IMR-90 (cell line): Measurements from ENCODE around the gene CYBRD1. TPM values are rescaled to one million over a fixed set of nuclear protein-coding genes. Genes with fewer than 3 reads are reported as not detected.
"Not testable (repeated sequence)": the region's sequence is repeated elsewhere in the genome, so short reads cannot be mapped to it uniquely, and the experiment has no call there.

Experiments
- ATAC-seq: fragments of 200-7000 bp; cut with Tn5 transposase; 2 replicates; pipeline ENCODE4 v1.9.1; 2020; ENCODE audit warnings: low read depth, mild to moderate bottlenecking, moderate library complexity
- BruUV-seq: library from RNA; stranded (reverse); fragments of 400-500 nt; replicated peaks from 2 replicates; lab custom pipeline; 2021; lab: Mats Ljungman, UMichigan
- CTCF ChIA-PET: fragments of 300-600 bp; formaldehyde crosslinking; extraction: SDS; loops from one replicate; lab custom pipeline; 2021; ENCODE audit warnings: antibody characterized with exemption; lab: Yijun Ruan, JAX
- POLR2A ChIA-PET: fragments of 300-600 bp; sonication (Branson Sonifier 250); formaldehyde crosslinking; loops from one replicate; lab custom pipeline; 2022; ENCODE audit warnings: antibody characterized with exemption; ENCODE audit not compliant: unreplicated experiment; lab: Charles Lee
- DNase-seq: peaks from one replicate; pipeline ENCODE4 v3.0.0; 2013
- H2AFZ ChIP-seq: replicated peaks from 2 replicates; pipeline ENCODE3; 2013; ENCODE audit warnings: low read length, mild to moderate bottlenecking; ENCODE audit not compliant: poor library complexity
- H2AK5ac ChIP-seq: 2 replicates; pipeline ENCODE4 v1.6.1; 2013; ENCODE audit warnings: low read depth, low read length, inconsistent platforms
- H2AK9ac ChIP-seq: replicated peaks from 2 replicates; pipeline ENCODE3; 2013; ENCODE audit warnings: mild to moderate bottlenecking, low read depth, low read length, moderate library complexity; ENCODE audit not compliant: poor library complexity
- H2BK120ac ChIP-seq: 2 replicates; pipeline ENCODE4 v1.6.1; 2013; ENCODE audit warnings: low read depth, low read length, inconsistent platforms
- H2BK15ac ChIP-seq: 3 replicates; pipeline ENCODE4 v1.6.1; 2013; ENCODE audit warnings: low read depth, low read length, inconsistent platforms
- H2BK20ac ChIP-seq: 2 replicates; pipeline ENCODE4 v1.6.1; 2013; ENCODE audit warnings: low read depth, mild to moderate bottlenecking, inconsistent platforms, low read length, moderate library complexity
- H2BK5ac ChIP-seq: 2 replicates; pipeline ENCODE4 v1.6.1; 2013; ENCODE audit warnings: mild to moderate bottlenecking, low read depth, low read length, inconsistent platforms; ENCODE audit not compliant: poor library complexity, severe bottlenecking
- H3K14ac ChIP-seq: replicated peaks from 2 replicates; pipeline ENCODE4 v1.6.1; 2013; ENCODE audit warnings: low read depth, low read length, inconsistent platforms
- H3K18ac ChIP-seq: 2 replicates; pipeline ENCODE4 v1.6.1; 2013; ENCODE audit warnings: low read depth, low read length, control low read depth
- H3K23ac ChIP-seq: 2 replicates; pipeline ENCODE4 v1.6.1; 2013; ENCODE audit warnings: low read depth, low read length, inconsistent platforms
- H3K27ac ChIP-seq: 2 replicates; pipeline ENCODE4 v1.5.1; 2013; ENCODE audit warnings: mild to moderate bottlenecking, control low read depth, low read length; ENCODE audit not compliant: insufficient read depth
- H3K27me3 ChIP-seq: 2 replicates; pipeline ENCODE4 v1.6.1; 2013; ENCODE audit warnings: low read length; ENCODE audit not compliant: control insufficient read depth, insufficient read depth
- H3K36me3 ChIP-seq: 2 replicates; pipeline ENCODE4 v1.6.1; 2013; ENCODE audit warnings: low read length, mixed read lengths; ENCODE audit not compliant: control insufficient read depth, insufficient read depth
- H3K4ac ChIP-seq: 2 replicates; pipeline ENCODE4 v1.6.1; 2013; ENCODE audit warnings: low read depth, low read length, inconsistent platforms
- H3K4me1 ChIP-seq: 2 replicates; pipeline ENCODE4 v1.6.1; 2013; ENCODE audit warnings: low read length, mixed read lengths; ENCODE audit not compliant: control insufficient read depth, insufficient read depth
- H3K4me2 ChIP-seq: 2 replicates; pipeline ENCODE4 v1.6.1; 2013; ENCODE audit warnings: low read depth, mild to moderate bottlenecking, control low read depth, low read length, moderate library complexity
- H3K4me3 ChIP-seq: 2 replicates; pipeline ENCODE4 v1.5.1; 2013; ENCODE audit warnings: low read depth, mild to moderate bottlenecking, control low read depth, low read length, moderate library complexity; ENCODE audit not compliant: insufficient read depth
- H3K56ac ChIP-seq: 2 replicates; pipeline ENCODE4 v1.6.1; 2013; ENCODE audit warnings: low read length, inconsistent platforms; ENCODE audit not compliant: insufficient read depth; ENCODE audit errors: extremely low read depth
- H3K79me1 ChIP-seq, 2 experiments: 2 replicates each; pipeline ENCODE4 v1.6.1; 2013; ENCODE audit warnings: low read length in 2 of 2, inconsistent platforms in 1 of 2, low read depth in 1 of 2
- H3K9ac ChIP-seq: 2 replicates; pipeline ENCODE4 v1.6.1; 2013; ENCODE audit warnings: low read depth, low read length, control low read depth
- H3K9me1 ChIP-seq: 2 replicates; pipeline ENCODE4 v1.6.1; 2013; ENCODE audit warnings: low read length, inconsistent platforms; ENCODE audit not compliant: insufficient read depth
- H3K9me3 ChIP-seq: 2 replicates; pipeline ENCODE4 v1.6.1; 2013; ENCODE audit warnings: low read length; ENCODE audit not compliant: control insufficient read depth, insufficient read depth
- H4K20me1 ChIP-seq: 2 replicates; pipeline ENCODE4 v1.6.1; 2013; ENCODE audit warnings: low read length, inconsistent platforms; ENCODE audit not compliant: insufficient read depth
- H4K5ac ChIP-seq: 2 replicates; pipeline ENCODE4 v1.6.1; 2013; ENCODE audit warnings: mild to moderate bottlenecking, low read depth, low read length, control low read depth
- H4K8ac ChIP-seq, 2 experiments: 2 replicates each; pipeline ENCODE4 v1.6.1; 2013; ENCODE audit warnings: low read depth in 2 of 2, low read length in 2 of 2, control low read depth in 1 of 2, inconsistent platforms in 1 of 2
- H4K91ac ChIP-seq: 2 replicates; pipeline ENCODE4 v1.6.1; 2013; ENCODE audit warnings: low read depth, low read length, inconsistent platforms; ENCODE audit not compliant: insufficient read depth
- MAZ ChIP-seq: IDR thresholded peaks from 2 replicates; pipeline ENCODE4 v1.6.1; 2012; ENCODE audit warnings: low read depth, mild to moderate bottlenecking, low read length, improper control_type of control experiment, moderate library complexity, borderline replicate concordance
- WGBS, 2 experiments: methylation state at CpG; one replicate each; pipeline versions ENCODE4 v1.1.5 to v1.1.7; 2013; ENCODE audit warnings: missing lambda C conversion rate in 2 of 2; ENCODE audit not compliant: insufficient read length in 1 of 2; ENCODE audit errors: extremely low coverage in 2 of 2; 5-methylcytosine and 5-hydroxymethylcytosine counted together
- dilution Hi-C: fragments of 300-500 bp; cut with HindIII; formaldehyde crosslinking; loops from one replicate; pipeline ENCODE4 v1.14.3; 2018; ENCODE audit warnings: low sequenced_read_pairs; ENCODE audit not compliant: unreplicated experiment
- in situ Hi-C: fragments of 300-500 bp; cut with MboI; formaldehyde crosslinking; loops from 3 replicates; pipeline ENCODE4 v1.14.3; 2019; ENCODE audit warnings: low sequenced_read_pairs, inconsistent platforms, mixed read lengths
- intact Hi-C: fragments of 100-400 bp; cut with micrococcal nuclease; formaldehyde crosslinking; loops from 2 replicates; pipeline ENCODE4 v1.10.0; 2022
- polyA plus RNA-seq, 3 experiments: library from polyadenylated mRNA; depleted of rRNA; stranded (reverse); fragments of >200 nt; gene quantifications; 2 replicates each; pipeline ENCODE4 v1.2.3, GENCODE V29; 2012; ENCODE audit warnings: low replicate concordance in 1 of 3
- total RNA-seq: library from RNA; depleted of rRNA; stranded (reverse); fragments of >200 nt; gene quantifications from 2 replicates; pipeline ENCODE4 v1.2.3, GENCODE V29; 2012

Gene CYBRD1
- total and polyA plus RNA-seq, 2 of the 4 experiments (the other 2 are of a cell fraction): 53.2 to 103 TPM

GRCh38 chr2:171533331-171533730 lies 11.1 kb downstream of the CYBRD1 start:
- intact Hi-C loops (loop anchor here (10.0 kb wide), 1 partner anchor 379 kb away; no protein-coding TSS in a partner anchor), in situ Hi-C loops (no loop called here), dilution Hi-C loops (no loop called here)
- no peak overlapping the region for H3K4me3 ChIP-seq
- H4K91ac ChIP-seq: no peak overlapping the region
- H2BK20ac ChIP-seq: no peak overlapping the region
- H2BK5ac ChIP-seq: no peak overlapping the region
- no peak overlapping the region for H3K27ac ChIP-seq
- H4K5ac ChIP-seq: no peak overlapping the region
- H3K14ac ChIP-seq: no peak overlapping the region
- no peak overlapping the region for H2BK15ac ChIP-seq
- H3K56ac ChIP-seq: no peak overlapping the region
- H2AFZ ChIP-seq: no peak overlapping the region
- no peaks in the 10 kb centered on the region for H3K9me1 ChIP-seq
- WGBS, 2 experiments: no CpG with 5 or more reads among the region's 1 CpG
- no TSS peak for BruUV-seq
- ATAC-seq (no peak), DNase-seq (no peak)
- H2BK120ac ChIP-seq: no peak overlapping the region
- POLR2A ChIA-PET: no interaction called here
- no peak overlapping the region for H3K18ac ChIP-seq
- H4K8ac ChIP-seq: no peak overlapping the region
- H3K23ac ChIP-seq: no peak overlapping the region
- no peaks in the 10 kb centered on the region for H3K9me3 ChIP-seq
- no peak for TF ChIP-seq MAZ
- no peaks in the 10 kb centered on the region for H3K27me3 ChIP-seq
- peaks cover under 1% of the 10 kb centered on the region; the same call in 1 of the 2 replicates for H3K36me3 ChIP-seq
- H3K9ac ChIP-seq: no peak overlapping the region
- CTCF ChIA-PET: no interaction called here
- H2AK9ac ChIP-seq: no peak overlapping the region
- H3K4me2 ChIP-seq: no peak overlapping the region
- no peak overlapping the region for H2AK5ac ChIP-seq
- H3K79me1 ChIP-seq: peaks cover 12 to 56% of the 10 kb centered on the region in 2 experiments
- H4K20me1 ChIP-seq: peaks cover 6% of the 10 kb centered on the region; the same call in 1 of the 2 replicates
- H3K4me1 ChIP-seq: peaks cover 4% of the 10 kb centered on the region; the same call in 1 of the 2 replicates
- no peak overlapping the region for H3K4ac ChIP-seq

GRCh38 chr2:171535528-171535927 lies 13.3 kb downstream of the CYBRD1 start:
- H3K36me3 ChIP-seq, H4K20me1 ChIP-seq, POLR2A ChIA-PET, H3K4me1 ChIP-seq, H2AK9ac ChIP-seq, H3K18ac ChIP-seq, H3K27ac ChIP-seq, H2BK15ac ChIP-seq, H4K91ac ChIP-seq, H2BK120ac ChIP-seq, H4K8ac ChIP-seq, H3K9ac ChIP-seq, dilution Hi-C loops, H4K5ac ChIP-seq, CTCF ChIA-PET, H3K23ac ChIP-seq, H3K4ac ChIP-seq, H3K9me3 ChIP-seq, H3K56ac ChIP-seq, H2AFZ ChIP-seq, H3K9me1 ChIP-seq, BruUV-seq, H3K4me2 ChIP-seq, ATAC-seq, H2BK5ac ChIP-seq, DNase-seq, in situ Hi-C loops, H2AK5ac ChIP-seq, H2BK20ac ChIP-seq, H3K4me3 ChIP-seq, H3K14ac ChIP-seq, H3K27me3 ChIP-seq: not testable (repeated sequence)
- intact Hi-C loops: loop anchor here (10.0 kb wide), 1 partner anchor 381 kb away; no protein-coding TSS in a partner anchor
- peaks cover 8 to 51% of the 10 kb centered on the region in 2 experiments for H3K79me1 ChIP-seq
- WGBS, 2 experiments: 100% methylated on average over 1 of the region's 4 CpGs; no CpG with 5 or more reads in 1 of the 2 experiments
